Activated CD4-positive, CD25-positive, alpha-beta regulatory T cell treated with anti-CD3 and anti-CD28 coated beads, Interleukin-2, amount 50 U/mL, for 24 hours (primary cell): ENCODE data around the gene PTPRA.
"Not testable (repeated sequence)": the region's sequence is repeated elsewhere in the genome, so short reads cannot be mapped to it uniquely, and the experiment has no call there.

Experiments
- ATAC-seq, 2 donors: fragments of 150-1000 bp; cut with Tn5 transposase; one replicate each; pipeline ENCODE4 v1.10.0; 2021; ENCODE audit warnings: mild to moderate bottlenecking in 1 of 2, moderate library complexity in 1 of 2

Gene PTPRA

GRCh38 chr20:2873010-2873746 is at the start of gene PTPRA:
Gene PTPRA, plus strand, starts transcription at chr20:2873481. Its CDS starts 90,797 bp downstream, at chr20:2964278.
- ATAC-seq: peak; percentile 97

- ATAC-seq: no peak
Observed at GRCh38 chr20:2825761-2826160, 47.5 kb upstream of the PTPRA start.

- ATAC-seq: no peak
Observed at GRCh38 chr20:2826655-2827054, 46.6 kb upstream of the PTPRA start.

- no peak for ATAC-seq
Observed at GRCh38 chr20:2829376-2829775, 43.9 kb upstream of the PTPRA start.

- not testable (repeated sequence) for ATAC-seq
Observed at GRCh38 chr20:2831206-2831605, 42.1 kb upstream of the PTPRA start.

- no peak for ATAC-seq
Observed at GRCh38 chr20:2833761-2834160, 39.5 kb upstream of the PTPRA start.

GRCh38 chr20:2834401-2835110 is 38.7 kb upstream of the PTPRA start:
- no peak for ATAC-seq

GRCh38 chr20:2835331-2835796 is 37.9 kb upstream of the PTPRA start:
- no peak for ATAC-seq

- ATAC-seq: no peak
Observed at GRCh38 chr20:2836035-2836434, 37.2 kb upstream of the PTPRA start.

- ATAC-seq: no peak
Observed at GRCh38 chr20:2837221-2837960, 35.9 kb upstream of the PTPRA start.

GRCh38 chr20:2838170-2838797 is 35.0 kb upstream of the PTPRA start:
- no peak for ATAC-seq

- ATAC-seq: no peak
Observed at GRCh38 chr20:2838847-2839671, 34.2 kb upstream of the PTPRA start.

- no peak for ATAC-seq
Observed at GRCh38 chr20:2839732-2840137, 33.5 kb upstream of the PTPRA start.

GRCh38 chr20:2840138-2840966 is 32.9 kb upstream of the PTPRA start, which contains the start of the genes PCED1A and VPS16:
Gene PCED1A, minus strand, starts transcription at chr20:2840655. Its CDS starts 743 bp downstream, at chr20:2839912.
Gene VPS16, plus strand, starts transcription at chr20:2840745. Its CDS starts 30 bp downstream, at chr20:2840775.
- ATAC-seq: peak; percentile 99

GRCh38 chr20:2840967-2841531 is 32.2 kb upstream of the PTPRA start:
- peak; percentile 21 to 30 for ATAC-seq

GRCh38 chr20:2845607-2846006 is 27.7 kb upstream of the PTPRA start:
- ATAC-seq: no peak

- ATAC-seq: no peak
Observed at GRCh38 chr20:2846698-2847097, 26.6 kb upstream of the PTPRA start.

- ATAC-seq: no peak
Observed at GRCh38 chr20:2847802-2848201, 25.5 kb upstream of the PTPRA start.

- ATAC-seq: peak; percentile 41 to 51
Observed at GRCh38 chr20:2849529-2849928, 23.8 kb upstream of the PTPRA start.

GRCh38 chr20:2851086-2851485 is 22.2 kb upstream of the PTPRA start:
- ATAC-seq: no peak
